Stimulated activated CD4-positive, alpha-beta T cell treated with anti-CD3 and anti-CD28 coated beads, Interleukin-4, amount 100 ng/mL, for 24 hours (primary cell): ENCODE measurements around the gene TF.

Experiments
- DNase-seq: peaks from one replicate; pipeline ENCODE4 v3.0.0-alpha.2; 2020

TF gene

GRCh38 chr3:133820889-133821675 lies 74.9 kb downstream of the TF start:
- DNase-seq, result no peak

- no peak for DNase-seq
These were observed 75.8 kb downstream of the TF start for GRCh38 chr3:133821767-133822638.

- DNase-seq, result no peak
These were observed 78.8 kb downstream of the TF start for GRCh38 chr3:133824961-133825485.

GRCh38 chr3:133825969-133826727 lies 80.0 kb downstream of the TF start:
- DNase-seq, result no peak

GRCh38 chr3:133827136-133827535 lies 80.9 kb downstream of the TF start:
- no peak for DNase-seq

- DNase-seq, result no peak
These were observed 81.5 kb downstream of the TF start for GRCh38 chr3:133827684-133828083.

GRCh38 chr3:133828576-133829309 lies 82.5 kb downstream of the TF start:
- no peak for DNase-seq

- DNase-seq, result no peak
These were observed 83.1 kb downstream of the TF start for GRCh38 chr3:133829310-133829707.

GRCh38 chr3:133830071-133830470 lies 83.9 kb downstream of the TF start:
- DNase-seq, result no peak

GRCh38 chr3:133831966-133832801 lies 86.0 kb downstream of the TF start:
- no peak for DNase-seq

GRCh38 chr3:133832802-133833144 lies 86.6 kb downstream of the TF start:
- no peak for DNase-seq

- DNase-seq, result no peak
These were observed 87.1 kb downstream of the TF start for GRCh38 chr3:133833267-133833666.

- no peak for DNase-seq
These were observed 87.9 kb downstream of the TF start for GRCh38 chr3:133833880-133834620.

- no peak for DNase-seq
These were observed 88.6 kb downstream of the TF start for GRCh38 chr3:133834621-133835417.

GRCh38 chr3:133835418-133835743 lies 89.2 kb downstream of the TF start:
- no peak for DNase-seq

- no peak for DNase-seq
These were observed 89.8 kb downstream of the TF start for GRCh38 chr3:133835961-133836360.

- no peak for DNase-seq
These were observed 90.4 kb downstream of the TF start for GRCh38 chr3:133836497-133837158.

GRCh38 chr3:133837487-133838295 lies 91.5 kb downstream of the TF start:
- DNase-seq, result no peak
